ENCODE results near the gene ARHGEF11.
"Not testable (repeated sequence)": the region's sequence is repeated elsewhere in the genome, so short reads cannot be mapped to it uniquely, and the experiment has no call there.

The ARHGEF11 gene

GRCh38 chr1:157084720-157085119, 39.2 kb upstream of the ARHGEF11 start:
- H3K27ac Mint-ChIP-seq, result no peak overlapping the region
- no peak for DNase-seq
- H3K36me3 Mint-ChIP-seq (ENCODE audit: insufficient read depth), result no peaks in the 10 kb centered on the region
- no peaks in the 10 kb centered on the region for H3K9me3 Mint-ChIP-seq
- H3K4me3 Mint-ChIP-seq, result no peak overlapping the region
- no peaks in the 10 kb centered on the region for H3K4me1 Mint-ChIP-seq (ENCODE audit: low read depth in 2 of 2)
- ATAC-seq (replicated peaks), result no peak
- peaks cover 9 to 31% of the 10 kb centered on the region in 2 donors for H3K27me3 Mint-ChIP-seq

- ATAC-seq (replicated peaks) (no peak), DNase-seq (no peak)
- H3K9me3 Mint-ChIP-seq, result no peaks in the 10 kb centered on the region
- peaks cover 8% of the 10 kb centered on the region for H3K36me3 Mint-ChIP-seq (ENCODE audit: insufficient read depth)
- peaks cover 15 to 57% of the 10 kb centered on the region in 2 donors for H3K27me3 Mint-ChIP-seq
- H3K27ac Mint-ChIP-seq, result no peak overlapping the region
- no peak overlapping the region for H3K4me3 Mint-ChIP-seq
- H3K4me1 Mint-ChIP-seq (ENCODE audit: low read depth in 2 of 2), result no peaks in the 10 kb centered on the region
These were observed 36.2 kb upstream of the ARHGEF11 start for GRCh38 chr1:157081707-157082106.

GRCh38 chr1:157080714-157081113, 35.2 kb upstream of the ARHGEF11 start:
- Mint-ChIP-seq H3K27me3 (peaks cover 15 to 62% of the 10 kb centered on the region in 2 donors), H3K27ac (no peak overlapping the region), H3K36me3 (ENCODE audit: insufficient read depth) (peaks cover 8% of the 10 kb centered on the region), H3K9me3 (no peaks in the 10 kb centered on the region), H3K4me1 (ENCODE audit: low read depth in 2 of 2) (no peaks in the 10 kb centered on the region), H3K4me3 (no peak overlapping the region)
- DNase-seq (no peak), ATAC-seq (replicated peaks) (no peak)

- H3K27ac Mint-ChIP-seq, result no peak overlapping the region
- H3K9me3 Mint-ChIP-seq, result no peaks in the 10 kb centered on the region
- H3K4me1 Mint-ChIP-seq (ENCODE audit: low read depth in 2 of 2), result peaks cover 0 to 7% of the 10 kb centered on the region in 2 donors
- DNase-seq (no peak), ATAC-seq (replicated peaks) (no peak)
- peaks cover 24 to 62% of the 10 kb centered on the region in 2 donors for H3K27me3 Mint-ChIP-seq
- H3K4me3 Mint-ChIP-seq, result no peak overlapping the region
- peaks cover 8% of the 10 kb centered on the region for H3K36me3 Mint-ChIP-seq (ENCODE audit: insufficient read depth)
These were observed 31.9 kb upstream of the ARHGEF11 start for GRCh38 chr1:157077394-157077793.

- Mint-ChIP-seq H3K4me3 (no peak overlapping the region), H3K9me3 (no peaks in the 10 kb centered on the region), H3K27ac (no peak overlapping the region), H3K4me1 (ENCODE audit: low read depth in 2 of 2) (peaks cover 0 to 7% of the 10 kb centered on the region in 2 donors), H3K36me3 (ENCODE audit: insufficient read depth) (peaks cover 8% of the 10 kb centered on the region), H3K27me3 (peaks cover 20 to 45% of the 10 kb centered on the region in 2 donors)
- DNase-seq (no peak), ATAC-seq (replicated peaks) (no peak)
These were observed 28.6 kb upstream of the ARHGEF11 start for GRCh38 chr1:157073944-157074685.

GRCh38 chr1:157069601-157070000, 24.1 kb upstream of the ARHGEF11 start:
- no peak for ATAC-seq (replicated peaks)
- H3K9me3 Mint-ChIP-seq, result no peaks in the 10 kb centered on the region

GRCh38 chr1:157059241-157059640, 13.7 kb upstream of the ARHGEF11 start:
- ATAC-seq (replicated peaks); H3K4me1 Mint-ChIP-seq (ENCODE audit: low read depth in 2 of 2); H3K27ac Mint-ChIP-seq; H3K4me3 Mint-ChIP-seq; H3K36me3 Mint-ChIP-seq (ENCODE audit: insufficient read depth); DNase-seq; H3K9me3 Mint-ChIP-seq: not testable (repeated sequence)
- H3K27me3 Mint-ChIP-seq, result peaks cover 64 to 66% of the 10 kb centered on the region in 2 donors

More at GRCh38 chr1:157069601-157070000, 24.1 kb upstream of the ARHGEF11 start:
- no peak for DNase-seq
- H3K4me3 Mint-ChIP-seq, result no peak overlapping the region
- peaks cover 3% of the 10 kb centered on the region for H3K36me3 Mint-ChIP-seq (ENCODE audit: insufficient read depth)
- H3K27ac Mint-ChIP-seq, result no peak overlapping the region
- H3K27me3 Mint-ChIP-seq, result peaks cover 52% of the 10 kb centered on the region in 2 donors
- peaks cover 0 to 7% of the 10 kb centered on the region in 2 donors for H3K4me1 Mint-ChIP-seq (ENCODE audit: low read depth in 2 of 2)

- DNase-seq (no peak), ATAC-seq (replicated peaks) (no peak)
- H3K9me3 Mint-ChIP-seq, result peaks cover 0 to under 1% of the 10 kb centered on the region in 2 donors
- no peak overlapping the region for H3K27ac Mint-ChIP-seq
- no peaks in the 10 kb centered on the region for H3K36me3 Mint-ChIP-seq (ENCODE audit: insufficient read depth)
- H3K4me1 Mint-ChIP-seq (ENCODE audit: low read depth in 2 of 2), result no peaks in the 10 kb centered on the region
- no peak overlapping the region for H3K4me3 Mint-ChIP-seq
- H3K27me3 Mint-ChIP-seq, result peaks cover 57 to 63% of the 10 kb centered on the region in 2 donors
These were observed 10.7 kb upstream of the ARHGEF11 start for GRCh38 chr1:157056269-157056668.

GRCh38 chr1:157055729-157056128, 10.2 kb upstream of the ARHGEF11 start:
- H3K4me3 Mint-ChIP-seq; ATAC-seq (replicated peaks); H3K4me1 Mint-ChIP-seq (ENCODE audit: low read depth in 2 of 2); H3K36me3 Mint-ChIP-seq (ENCODE audit: insufficient read depth); H3K9me3 Mint-ChIP-seq; DNase-seq; H3K27ac Mint-ChIP-seq: not testable (repeated sequence)
- H3K27me3 Mint-ChIP-seq, result peaks cover 57 to 63% of the 10 kb centered on the region in 2 donors

- H3K4me3 Mint-ChIP-seq, result no peak overlapping the region
- no peaks in the 10 kb centered on the region for H3K36me3 Mint-ChIP-seq (ENCODE audit: insufficient read depth)
- no peak overlapping the region for H3K27ac Mint-ChIP-seq
- H3K27me3 Mint-ChIP-seq, result peaks cover 69 to 73% of the 10 kb centered on the region in 2 donors
- ATAC-seq (replicated peaks) (no peak), DNase-seq (no peak)
- H3K4me1 Mint-ChIP-seq (ENCODE audit: low read depth in 2 of 2), result peaks cover 4 to 5% of the 10 kb centered on the region in 2 donors
- peaks cover 0 to 2% of the 10 kb centered on the region in 2 donors for H3K9me3 Mint-ChIP-seq
These were observed 5.3 kb upstream of the ARHGEF11 start for GRCh38 chr1:157050836-157051235.

- Mint-ChIP-seq H3K4me1 (ENCODE audit: low read depth in 2 of 2) (peaks cover 7 to 10% of the 10 kb centered on the region in 2 donors), H3K36me3 (ENCODE audit: insufficient read depth) (no peaks in the 10 kb centered on the region), H3K27ac (no peak overlapping the region), H3K4me3 (peak overlapping the region; percentile 88 to 92), H3K9me3 (peaks cover 0 to 2% of the 10 kb centered on the region in 2 donors), H3K27me3 (peaks cover 85 to 94% of the 10 kb centered on the region in 2 donors)
- DNase-seq (no peak), ATAC-seq (replicated peaks) (no peak)
These were observed 1.5 kb upstream of the ARHGEF11 start for GRCh38 chr1:157047062-157047410.

- Mint-ChIP-seq H3K27ac (no peak overlapping the region), H3K4me3 (no peak overlapping the region), H3K27me3 (peaks cover 77 to 84% of the 10 kb centered on the region in 2 donors), H3K4me1 (ENCODE audit: low read depth in 2 of 2) (peaks cover 7 to 10% of the 10 kb centered on the region in 2 donors), H3K9me3 (no peaks in the 10 kb centered on the region), H3K36me3 (ENCODE audit: insufficient read depth) (no peaks in the 10 kb centered on the region)
- no peak for DNase-seq
- ATAC-seq (replicated peaks), result no peak
These were observed 1.2 kb downstream of the ARHGEF11 start for GRCh38 chr1:157044326-157044725.

- Mint-ChIP-seq H3K27ac (no peak overlapping the region), H3K27me3 (peaks cover 79 to 84% of the 10 kb centered on the region in 2 donors), H3K4me3 (no peak overlapping the region), H3K9me3 (no peaks in the 10 kb centered on the region), H3K4me1 (ENCODE audit: low read depth in 2 of 2) (peaks cover 7 to 10% of the 10 kb centered on the region in 2 donors), H3K36me3 (ENCODE audit: insufficient read depth) (no peaks in the 10 kb centered on the region)
- ATAC-seq (replicated peaks), result no peak
- no peak for DNase-seq
These were observed 1.9 kb downstream of the ARHGEF11 start for GRCh38 chr1:157043685-157044084.

- Mint-ChIP-seq H3K27ac (no peak overlapping the region), H3K36me3 (ENCODE audit: insufficient read depth) (no peaks in the 10 kb centered on the region), H3K9me3 (no peaks in the 10 kb centered on the region), H3K27me3 (peaks cover 72 to 81% of the 10 kb centered on the region in 2 donors), H3K4me3 (no peak overlapping the region), H3K4me1 (ENCODE audit: low read depth in 2 of 2) (peaks cover 7 to 10% of the 10 kb centered on the region in 2 donors)
- DNase-seq, result no peak
- no peak for ATAC-seq (replicated peaks)
These were observed 2.7 kb downstream of the ARHGEF11 start for GRCh38 chr1:157042846-157043245.
